GM18520 (cell line): ENCODE measurements around the gene ILRUN.
"Not testable (repeated sequence)": the region's sequence is repeated elsewhere in the genome, so short reads cannot be mapped to it uniquely, and the experiment has no call there.

Experiments
- ATAC-seq: cut with Tn5 transposase; IDR thresholded peaks from one replicate; pipeline ENCODE4 v1.9.1; 2021; ENCODE audit not compliant: unreplicated experiment

The ILRUN gene

GRCh38 chr6:34697904-34698559 is 1.5 kb upstream of the ILRUN start:
- ATAC-seq = no peak

GRCh38 chr6:34697544-34697836 is 923 bp upstream of the ILRUN start:
- ATAC-seq = no peak

GRCh38 chr6:34696189-34696738 is 303 bp downstream of the ILRUN start:
- ATAC-seq = peak; percentile 5

- ATAC-seq = no peak
These were observed 808 bp downstream of the ILRUN start for GRCh38 chr6:34695729-34696188.

- no peak for ATAC-seq
These were observed 4.3 kb downstream of the ILRUN start for GRCh38 chr6:34692280-34692679.

- ATAC-seq = no peak
These were observed 6.8 kb downstream of the ILRUN start for GRCh38 chr6:34689742-34690141.

GRCh38 chr6:34688956-34689355 is 7.6 kb downstream of the ILRUN start:
- no peak for ATAC-seq

- ATAC-seq = no peak
These were observed 11.6 kb downstream of the ILRUN start for GRCh38 chr6:34684919-34685318.

- no peak for ATAC-seq
These were observed 12.2 kb downstream of the ILRUN start for GRCh38 chr6:34684364-34684763.

GRCh38 chr6:34680802-34681515 is 15.6 kb downstream of the ILRUN start:
- ATAC-seq = peak; percentile 73

GRCh38 chr6:34680313-34680712 is 16.3 kb downstream of the ILRUN start:
- ATAC-seq = not testable (repeated sequence)

GRCh38 chr6:34679552-34680253 is 16.9 kb downstream of the ILRUN start:
- no peak for ATAC-seq

GRCh38 chr6:34676140-34676539 is 20.4 kb downstream of the ILRUN start:
- ATAC-seq = no peak

- ATAC-seq = not testable (repeated sequence)
These were observed 21.6 kb downstream of the ILRUN start for GRCh38 chr6:34674930-34675329.

GRCh38 chr6:34674268-34674639 is 22.3 kb downstream of the ILRUN start:
- ATAC-seq = no peak

GRCh38 chr6:34673064-34673463 is 23.5 kb downstream of the ILRUN start:
- no peak for ATAC-seq

- ATAC-seq = no peak
These were observed 23.9 kb downstream of the ILRUN start for GRCh38 chr6:34672657-34673043.

- ATAC-seq = peak; percentile 88
These were observed 24.5 kb downstream of the ILRUN start for GRCh38 chr6:34671801-34672656.

GRCh38 chr6:34671367-34671766 is 25.2 kb downstream of the ILRUN start:
- no peak for ATAC-seq

GRCh38 chr6:34668799-34669198 is 27.8 kb downstream of the ILRUN start:
- not testable (repeated sequence) for ATAC-seq
